ENCODE results near the gene ILF2.
A peak's percentile ranks its signal among the peaks of the same experiment; 100 is the strongest.
"Not testable (repeated sequence)": the region's sequence is repeated elsewhere in the genome, so short reads cannot be mapped to it uniquely, and the experiment has no call there.

ILF2 gene

GRCh38 chr1:153685544-153686340 lies 14.9 kb upstream of the ILF2 start:
- H3K4me3 Mint-ChIP-seq: no peak overlapping the region
- ATAC-seq: no peak
- no peak overlapping the region for H3K27ac Mint-ChIP-seq
- H3K9me3 Mint-ChIP-seq: no peaks in the 10 kb centered on the region
- H3K4me1 Mint-ChIP-seq: no peaks in the 10 kb centered on the region
- no peak for DNase-seq
- H3K27me3 Mint-ChIP-seq: peaks cover 38% of the 10 kb centered on the region

GRCh38 chr1:153684892-153685291 lies 14.1 kb upstream of the ILF2 start:
- peaks cover 7% of the 10 kb centered on the region for H3K4me1 Mint-ChIP-seq
- DNase-seq (no peak), ATAC-seq (no peak)
- H3K27me3 Mint-ChIP-seq: peaks cover 47% of the 10 kb centered on the region
- H3K9me3 Mint-ChIP-seq: no peaks in the 10 kb centered on the region
- no peak overlapping the region for H3K4me3 Mint-ChIP-seq
- no peak overlapping the region for H3K27ac Mint-ChIP-seq

DNA sequence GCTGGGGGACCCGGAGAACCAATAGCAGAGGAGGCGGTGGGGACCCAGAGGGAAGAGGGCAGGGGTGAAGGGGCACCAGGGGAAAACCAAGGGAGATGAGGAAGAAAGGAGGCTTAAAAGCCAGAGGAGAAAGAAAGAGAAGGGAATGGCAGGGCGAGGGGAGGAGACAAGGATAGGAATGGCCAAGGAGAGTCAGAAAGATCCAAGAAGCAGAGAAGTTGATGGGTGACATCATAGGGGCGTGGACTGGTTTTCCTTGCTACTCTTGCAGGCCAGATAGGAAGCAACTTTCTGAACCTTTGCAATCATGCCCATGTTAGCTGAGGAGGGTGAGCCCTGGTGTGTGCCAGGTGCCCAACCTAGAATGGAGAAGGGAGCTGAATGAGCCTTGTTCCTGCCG lies 13.1 kb upstream of the ILF2 start:
- H3K27me3 Mint-ChIP-seq: peaks cover 57% of the 10 kb centered on the region
- no peak overlapping the region for H3K4me3 Mint-ChIP-seq
- no peaks in the 10 kb centered on the region for H3K9me3 Mint-ChIP-seq
- no peak overlapping the region for H3K27ac Mint-ChIP-seq
- ATAC-seq: no peak
- H3K4me1 Mint-ChIP-seq: peaks cover 13% of the 10 kb centered on the region
- DNase-seq: no peak

- H3K4me1 Mint-ChIP-seq: peaks cover 24% of the 10 kb centered on the region
- no peak overlapping the region for H3K4me3 Mint-ChIP-seq
- DNase-seq (no peak), ATAC-seq (no peak)
- no peaks in the 10 kb centered on the region for H3K9me3 Mint-ChIP-seq
- H3K27ac Mint-ChIP-seq: no peak overlapping the region
- H3K27me3 Mint-ChIP-seq: peaks cover 68% of the 10 kb centered on the region
Measured at GRCh38 chr1:153682730-153683129, 11.9 kb upstream of the ILF2 start.

DNA sequence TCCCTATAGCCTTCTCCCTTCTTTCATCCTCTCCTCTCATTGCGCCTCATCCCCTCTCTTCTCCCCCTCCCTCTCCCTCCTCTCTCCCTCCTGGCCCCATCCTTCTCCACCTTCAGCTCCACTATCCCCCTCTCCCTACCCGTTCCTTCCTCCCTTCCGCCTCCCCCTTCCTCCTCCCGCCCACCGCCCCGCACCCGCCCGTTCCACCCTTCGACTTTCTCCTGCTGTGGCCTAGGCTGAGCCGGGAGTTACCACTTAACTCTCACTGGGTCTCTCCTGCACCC lies 9.3 kb upstream of the ILF2 start:
- peaks cover 70% of the 10 kb centered on the region for H3K27me3 Mint-ChIP-seq
- no peak for ATAC-seq
- H3K4me1 Mint-ChIP-seq: peaks cover 28% of the 10 kb centered on the region
- no peaks in the 10 kb centered on the region for H3K9me3 Mint-ChIP-seq
- no peak overlapping the region for H3K27ac Mint-ChIP-seq
- no peak for DNase-seq
- H3K4me3 Mint-ChIP-seq: peak overlapping the region; percentile 70 to 83

DNA sequence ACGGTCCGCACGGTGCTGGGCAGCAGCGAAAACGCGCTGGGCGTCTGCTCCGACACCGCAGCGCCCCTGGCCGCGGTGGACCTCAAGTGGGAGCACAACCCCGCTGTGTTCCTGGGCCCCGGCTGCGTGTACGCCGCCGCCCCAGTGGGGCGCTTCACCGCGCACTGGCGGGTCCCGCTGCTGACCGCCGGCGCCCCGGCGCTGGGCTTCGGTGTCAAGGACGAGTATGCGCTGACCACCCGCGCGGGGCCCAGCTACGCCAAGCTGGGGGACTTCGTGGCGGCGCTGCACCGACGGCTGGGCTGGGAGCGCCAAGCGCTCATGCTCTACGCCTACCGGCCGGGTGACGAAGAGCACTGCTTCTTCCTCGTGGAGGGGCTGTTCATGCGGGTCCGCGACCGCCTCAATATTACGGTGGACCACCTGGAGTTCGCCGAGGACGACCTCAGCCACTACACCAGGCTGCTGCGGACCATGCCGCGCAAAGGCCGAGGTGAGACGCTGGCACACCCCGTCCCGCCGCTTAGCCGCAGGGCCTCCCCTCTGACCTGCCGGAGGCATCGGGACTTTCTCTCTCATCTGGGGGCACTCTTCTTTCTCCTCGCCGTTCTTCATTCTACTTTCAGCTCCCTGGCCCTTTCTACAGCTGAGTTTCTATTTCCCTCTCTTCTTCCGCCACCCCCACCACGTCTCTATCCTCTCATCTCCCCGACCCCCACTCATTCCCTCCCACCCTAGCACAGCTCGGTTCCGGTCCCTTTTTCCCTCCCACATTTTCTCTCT lies 8.7 kb upstream of the ILF2 start:
- Mint-ChIP-seq H3K4me1 (peaks cover 28% of the 10 kb centered on the region), H3K27ac (no peak overlapping the region), H3K9me3 (no peaks in the 10 kb centered on the region), H3K27me3 (peaks cover 70% of the 10 kb centered on the region), H3K4me3 (peak overlapping the region; percentile 70 to 83)
- peak; percentile 43 to 50 for DNase-seq
- ATAC-seq: peak; percentile 74

DNA sequence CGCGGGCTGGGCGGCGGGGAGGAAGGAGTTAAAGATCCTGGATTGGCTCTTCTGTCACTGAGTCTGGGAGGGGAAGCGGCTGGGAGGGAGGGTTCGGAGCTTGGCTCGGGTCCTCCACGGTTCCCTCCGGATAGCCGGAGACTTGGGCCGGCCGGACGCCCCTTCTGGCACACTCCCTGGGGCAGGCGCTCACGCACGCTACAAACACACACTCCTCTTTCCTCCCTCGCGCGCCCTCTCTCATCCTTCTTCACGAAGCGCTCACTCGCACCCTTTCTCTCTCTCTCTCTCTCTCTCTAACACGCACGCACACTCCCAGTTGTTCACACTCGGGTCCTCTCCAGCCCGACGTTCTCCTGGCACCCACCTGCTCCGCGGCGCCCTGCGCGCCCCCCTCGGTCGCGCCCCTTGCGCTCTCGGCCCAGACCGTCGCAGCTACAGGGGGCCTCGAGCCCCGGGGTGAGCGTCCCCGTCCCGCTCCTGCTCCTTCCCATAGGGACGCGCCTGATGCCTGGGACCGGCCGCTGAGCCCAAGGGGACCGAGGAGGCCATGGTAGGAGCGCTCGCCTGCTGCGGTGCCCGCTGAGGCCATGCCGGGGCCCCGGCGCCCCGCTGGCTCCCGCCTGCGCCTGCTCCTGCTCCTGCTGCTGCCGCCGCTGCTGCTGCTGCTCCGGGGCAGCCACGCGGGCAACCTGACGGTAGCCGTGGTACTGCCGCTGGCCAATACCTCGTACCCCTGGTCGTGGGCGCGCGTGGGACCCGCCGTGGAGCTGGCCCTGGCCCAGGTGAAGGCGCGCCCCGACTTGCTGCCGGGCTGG lies 7.9 kb upstream of the ILF2 start, which contains the start of gene NPR1:
NPR1 (plus strand) TSS at position 170 of the 818 bp plus-strand sequence; CDS start at position 591, 421 bp downstream.
- H3K9me3 Mint-ChIP-seq: no peaks in the 10 kb centered on the region
- no peak within 1 kb of the TSS for H3K27ac Mint-ChIP-seq
- H3K4me3 Mint-ChIP-seq: peak within 1 kb of the TSS; percentile 70 to 83
- DNase-seq (peak in 1 of 2 donors; percentile 23), ATAC-seq (peak; percentile 61)
- peaks cover 28% of the 10 kb centered on the region for H3K4me1 Mint-ChIP-seq
- peaks cover 66% of the 10 kb centered on the region for H3K27me3 Mint-ChIP-seq

- H3K4me1 Mint-ChIP-seq: peaks cover 35% of the 10 kb centered on the region
- DNase-seq (peak; percentile 51 to 52), ATAC-seq (peak; percentile 62)
- no peak overlapping the region for H3K27ac Mint-ChIP-seq
- H3K4me3 Mint-ChIP-seq: peak overlapping the region; percentile 70 to 83
- H3K27me3 Mint-ChIP-seq: peaks cover 61% of the 10 kb centered on the region
- H3K9me3 Mint-ChIP-seq: no peaks in the 10 kb centered on the region
Measured at GRCh38 chr1:153677718-153678518, 7.1 kb upstream of the ILF2 start.

DNA sequence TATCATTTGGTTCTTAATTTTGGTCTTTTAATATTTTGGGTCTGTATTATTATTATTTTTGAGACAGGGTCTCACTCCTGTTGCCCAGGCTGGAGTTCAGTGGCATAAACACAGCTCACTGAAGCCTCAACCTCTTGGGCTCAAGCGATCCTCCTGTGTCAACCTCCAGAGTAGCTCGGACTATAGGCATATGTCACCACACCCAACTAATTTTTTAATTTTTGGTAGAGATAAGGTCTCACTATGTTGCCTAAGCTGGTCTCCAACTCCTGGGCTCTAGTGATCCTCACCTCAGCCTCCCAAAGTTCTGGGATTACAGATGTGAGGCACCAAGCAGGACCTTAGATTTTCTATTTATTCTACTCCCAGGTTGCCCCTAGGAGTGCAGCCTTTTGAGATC lies 2.7 kb upstream of the ILF2 start:
- no peaks in the 10 kb centered on the region for H3K9me3 Mint-ChIP-seq
- H3K27ac Mint-ChIP-seq: peak overlapping the region in 1 of 2 donors; percentile 41
- peak overlapping the region; percentile 37 to 48 for H3K4me3 Mint-ChIP-seq
- ATAC-seq: no peak
- DNase-seq: no peak
- peaks cover 26% of the 10 kb centered on the region for H3K4me1 Mint-ChIP-seq
- H3K27me3 Mint-ChIP-seq: peaks cover 23% of the 10 kb centered on the region

DNA sequence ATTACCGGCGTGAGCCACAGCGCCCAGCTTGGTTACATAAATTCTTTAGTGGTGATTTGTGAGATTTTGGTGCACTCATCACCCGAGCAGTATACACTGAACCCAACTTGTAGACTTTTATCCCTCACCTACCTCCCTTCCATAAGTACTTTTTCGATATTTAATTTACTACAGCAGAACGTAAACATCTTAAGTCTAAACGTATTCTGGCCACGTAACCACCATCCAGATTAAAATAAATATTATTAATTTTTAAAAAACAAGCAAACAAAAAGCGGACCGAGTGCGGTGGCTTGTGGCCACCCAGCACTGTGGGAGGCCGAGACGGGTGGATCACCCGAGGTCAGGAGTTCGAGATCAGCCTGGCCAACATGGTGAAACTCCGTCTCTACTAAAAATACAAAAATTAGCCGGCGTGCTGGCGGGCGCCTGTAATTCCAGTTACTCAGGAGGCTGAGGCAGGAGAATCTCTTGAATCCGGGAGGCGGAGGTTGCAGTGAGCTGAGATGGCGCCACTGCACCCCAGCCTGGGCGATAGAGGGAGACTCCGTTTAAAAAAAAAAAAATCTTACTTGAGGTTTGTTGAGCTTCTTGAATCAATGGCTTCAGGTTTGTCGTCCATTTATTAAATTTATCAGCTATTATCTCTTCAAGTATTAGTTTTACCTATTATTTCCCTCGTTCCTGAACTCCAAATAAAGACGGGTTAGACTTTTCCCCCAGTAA lies 998 bp upstream of the ILF2 start:
- H3K27ac Mint-ChIP-seq: peak overlapping the region; percentile 91 to 92
- H3K27me3 Mint-ChIP-seq, H3K9me3 Mint-ChIP-seq, H3K4me3 Mint-ChIP-seq: not testable (repeated sequence)
- H3K4me1 Mint-ChIP-seq: peaks cover 14% of the 10 kb centered on the region
- DNase-seq: peak; percentile 62 to 74
- ATAC-seq: peak; percentile 53

DNA sequence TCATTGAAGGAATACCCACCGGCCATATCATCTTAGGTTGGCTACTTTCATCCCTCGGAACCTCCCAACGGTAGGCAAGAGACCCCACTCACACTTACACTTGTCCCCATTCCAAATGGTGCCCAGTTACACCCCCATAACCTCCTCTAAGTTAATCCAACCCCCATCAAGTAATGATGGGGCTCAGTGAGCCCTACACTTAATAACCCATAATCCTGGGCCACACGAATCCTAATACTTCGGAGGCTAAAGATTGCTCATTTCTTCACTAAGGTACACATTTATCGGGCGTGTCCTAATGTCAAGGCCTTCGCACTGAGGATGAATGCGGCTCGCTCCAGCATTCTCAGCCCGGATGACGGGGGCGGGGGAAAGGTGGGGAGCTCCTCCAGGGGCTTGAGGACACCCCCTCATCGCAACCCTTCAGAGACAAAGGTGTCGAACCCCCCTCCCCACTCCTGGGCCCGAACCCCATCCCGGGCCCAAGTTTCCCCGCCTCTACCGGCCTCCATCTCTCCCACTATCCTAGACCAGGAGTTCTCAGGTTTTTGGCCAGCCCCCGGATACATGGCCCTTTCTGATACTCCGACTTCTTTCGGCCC lies 435 bp downstream of the ILF2 start:
- DNase-seq: peak in 1 of 2 donors; percentile 25
- no peak overlapping the region for H3K27ac Mint-ChIP-seq
- no peak for ATAC-seq
- no peak overlapping the region for H3K4me3 Mint-ChIP-seq
- no peaks in the 10 kb centered on the region for H3K27me3 Mint-ChIP-seq
- H3K9me3 Mint-ChIP-seq: no peaks in the 10 kb centered on the region
- peaks cover 19% of the 10 kb centered on the region for H3K4me1 Mint-ChIP-seq

DNA sequence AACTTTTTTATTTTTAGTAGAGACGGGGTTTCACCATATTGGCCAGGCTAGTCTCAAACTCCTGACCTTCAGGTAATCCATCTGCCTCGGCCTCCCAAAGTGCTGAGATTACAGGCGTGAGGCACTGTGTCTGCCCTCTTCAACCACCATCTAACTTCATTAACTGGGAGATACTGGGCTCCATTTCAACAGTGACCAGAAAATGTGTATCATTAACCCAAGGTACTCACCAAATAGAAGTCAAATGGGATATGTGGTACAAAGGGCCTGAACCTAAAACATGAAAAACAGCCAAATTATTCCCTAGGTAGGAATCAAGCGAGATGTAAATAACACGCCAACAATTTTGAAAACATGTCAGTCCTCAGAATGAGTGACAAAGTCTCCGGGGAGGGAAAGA lies 1.2 kb downstream of the ILF2 start:
- no peaks in the 10 kb centered on the region for H3K9me3 Mint-ChIP-seq
- peaks cover 19% of the 10 kb centered on the region for H3K4me1 Mint-ChIP-seq
- H3K4me3 Mint-ChIP-seq: no peak overlapping the region
- no peak for ATAC-seq
- no peaks in the 10 kb centered on the region for H3K27me3 Mint-ChIP-seq
- no peak for DNase-seq
- H3K27ac Mint-ChIP-seq: peak overlapping the region; percentile 43 to 67

DNA sequence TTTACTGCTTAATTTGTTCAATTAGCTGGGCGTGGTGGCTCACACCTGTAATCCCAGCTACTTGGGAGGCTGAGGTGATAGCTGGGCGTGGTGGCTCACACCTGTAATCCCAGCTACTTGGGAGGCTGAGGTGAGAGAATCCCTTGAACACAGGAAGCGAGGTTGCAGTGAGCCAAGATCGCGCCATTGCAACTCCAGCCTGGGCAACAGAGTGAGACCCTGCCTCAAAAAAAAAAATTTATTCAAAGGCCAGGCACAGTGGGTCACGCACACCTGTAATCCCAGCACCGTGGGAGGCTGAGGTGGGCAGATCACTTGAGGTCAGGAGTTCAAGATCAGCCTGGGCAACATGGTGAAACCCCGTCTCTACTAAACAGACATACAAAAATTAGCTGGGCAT lies 2.1 kb downstream of the ILF2 start:
- not testable (repeated sequence) for ATAC-seq, H3K27me3 Mint-ChIP-seq, H3K4me3 Mint-ChIP-seq, DNase-seq, H3K9me3 Mint-ChIP-seq
- H3K27ac Mint-ChIP-seq: peak overlapping the region in 1 of 2 donors; percentile 82
- H3K4me1 Mint-ChIP-seq: peaks cover 19% of the 10 kb centered on the region

GRCh38 chr1:153667439-153667838 lies 3.4 kb downstream of the ILF2 start:
- Mint-ChIP-seq H3K9me3 (no peaks in the 10 kb centered on the region), H3K27ac (peak overlapping the region in 1 of 2 donors; percentile 71), H3K4me1 (peaks cover 9% of the 10 kb centered on the region), H3K4me3 (no peak overlapping the region), H3K27me3 (no peaks in the 10 kb centered on the region)
- DNase-seq: no peak
- ATAC-seq: no peak

All from stimulated activated naive CD8-positive, alpha-beta T cell treated with anti-CD3 and anti-CD28 coated beads, Interleukin-15, amount 100 ng/mL, for 72 hours (primary cell).